ENCODE measurements around the gene HOXA3. TPM values are rescaled to one million over a fixed set of nuclear protein-coding genes. Genes with fewer than 3 reads are reported as not detected.

HOXA3 gene
- total RNA-seq, 1 experiment from 2014 or later: 30.2 TPM

DNA sequence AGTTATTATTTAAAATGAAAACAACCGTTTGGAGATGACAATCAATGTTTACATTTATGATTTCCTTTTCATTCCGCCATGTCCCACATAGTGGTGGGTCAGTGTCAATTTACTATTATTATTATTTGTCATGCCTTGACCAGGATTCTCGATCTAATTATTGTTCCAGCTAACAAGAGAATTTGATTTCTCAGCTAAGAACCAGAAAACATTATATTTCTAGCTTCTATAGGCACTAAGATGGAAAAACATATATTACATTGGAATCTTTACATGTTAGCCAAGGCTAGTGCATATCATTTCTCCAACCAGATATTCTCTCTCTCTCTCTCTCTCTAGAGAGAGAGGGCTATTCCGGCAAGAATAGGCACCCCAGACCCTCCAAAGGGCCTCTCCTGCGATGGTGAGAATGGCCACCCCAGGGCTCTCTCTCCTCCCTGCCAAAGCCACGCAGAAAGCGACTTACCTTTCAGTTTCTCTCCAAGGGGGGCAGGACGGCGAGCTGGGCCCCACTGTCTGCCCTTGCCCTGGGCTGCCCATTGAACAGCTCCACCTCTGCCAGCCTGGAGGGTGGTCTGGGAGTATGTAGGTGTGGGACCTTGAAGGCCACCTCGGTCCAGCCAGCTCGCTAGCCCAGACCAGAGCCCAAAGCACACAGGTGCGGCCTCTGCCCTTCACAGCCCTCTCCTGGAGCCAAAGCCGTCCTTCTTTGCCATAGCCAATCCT is 2.4 kb downstream of the HOXA3 start:
- ATAC-seq (peak; percentile 72), DNase-seq (ENCODE audit: low read depth, low spot score) (no peak)
- intact Hi-C loops (cut with micrococcal nuclease; ENCODE audit: unreplicated experiment) (no loop called here), in situ Hi-C loops (cut with HindIII; ENCODE audit: low pct_unique_long_range_greater_than_20kb, low sequenced_read_pairs) (no loop called here)
- no peak for TF ChIP-seq SIN3A (IDR thresholded peaks at IDR 0.05; ENCODE audit: borderline replicate concordance, insufficient read depth, low read depth, low read length)
- TF ChIP-seq, protein P1, sequence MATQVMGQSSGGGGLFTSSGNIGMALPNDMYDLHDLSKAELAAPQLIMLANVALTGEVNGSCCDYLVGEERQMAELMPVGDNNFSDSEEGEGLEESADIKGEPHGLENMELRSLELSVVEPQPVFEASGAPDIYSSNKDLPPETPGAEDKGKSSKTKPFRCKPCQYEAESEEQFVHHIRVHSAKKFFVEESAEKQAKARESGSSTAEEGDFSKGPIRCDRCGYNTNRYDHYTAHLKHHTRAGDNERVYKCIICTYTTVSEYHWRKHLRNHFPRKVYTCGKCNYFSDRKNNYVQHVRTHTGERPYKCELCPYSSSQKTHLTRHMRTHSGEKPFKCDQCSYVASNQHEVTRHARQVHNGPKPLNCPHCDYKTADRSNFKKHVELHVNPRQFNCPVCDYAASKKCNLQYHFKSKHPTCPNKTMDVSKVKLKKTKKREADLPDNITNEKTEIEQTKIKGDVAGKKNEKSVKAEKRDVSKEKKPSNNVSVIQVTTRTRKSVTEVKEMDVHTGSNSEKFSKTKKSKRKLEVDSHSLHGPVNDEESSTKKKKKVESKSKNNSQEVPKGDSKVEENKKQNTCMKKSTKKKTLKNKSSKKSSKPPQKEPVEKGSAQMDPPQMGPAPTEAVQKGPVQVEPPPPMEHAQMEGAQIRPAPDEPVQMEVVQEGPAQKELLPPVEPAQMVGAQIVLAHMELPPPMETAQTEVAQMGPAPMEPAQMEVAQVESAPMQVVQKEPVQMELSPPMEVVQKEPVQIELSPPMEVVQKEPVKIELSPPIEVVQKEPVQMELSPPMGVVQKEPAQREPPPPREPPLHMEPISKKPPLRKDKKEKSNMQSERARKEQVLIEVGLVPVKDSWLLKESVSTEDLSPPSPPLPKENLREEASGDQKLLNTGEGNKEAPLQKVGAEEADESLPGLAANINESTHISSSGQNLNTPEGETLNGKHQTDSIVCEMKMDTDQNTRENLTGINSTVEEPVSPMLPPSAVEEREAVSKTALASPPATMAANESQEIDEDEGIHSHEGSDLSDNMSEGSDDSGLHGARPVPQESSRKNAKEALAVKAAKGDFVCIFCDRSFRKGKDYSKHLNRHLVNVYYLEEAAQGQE (IDR thresholded peaks at IDR 0.05; ENCODE audit: insufficient read depth in 1 of 2, low read depth in 2 of 2, low read length in 1 of 2): no peak
- no peak for TF ChIP-seq POLR2AphosphoS5 (IDR thresholded peaks at IDR 0.05; ENCODE audit: low read depth, low read length)
- no peak for TF ChIP-seq CTCF (IDR thresholded peaks at IDR 0.05)
- TF ChIP-seq TCF7L2 (IDR thresholded peaks at IDR 0.05; ENCODE audit: low read depth, low read length): no peak
- Histone ChIP-seq H3K9me3 (ENCODE audit: control insufficient read depth, insufficient read depth, low read depth, low read length) (no peaks in the 10 kb centered on the region), H3K4me3 (ENCODE audit: low read depth in 2 of 2, low read length in 2 of 2) (peak overlapping the region; percentile 57 to 83), H3K4me1 (ENCODE audit: control insufficient read depth, insufficient read depth, low read length) (peaks cover 20% of the 10 kb centered on the region), H3K27me3 (ENCODE audit: control insufficient read depth, insufficient read depth, low read length) (no peaks in the 10 kb centered on the region), H3K36me3 (ENCODE audit: control insufficient read depth, insufficient read depth, low read length) (no peaks in the 10 kb centered on the region), H3K27ac (ENCODE audit: low read length) (peak overlapping the region; percentile 89)
- CTCF ChIA-PET: interaction anchor here (0.8 to 3.4 kb wide), 3 partner anchors 11 to 442 kb away, joined by 4 to 24 read pairs (median 4); no protein-coding TSS in a partner anchor
- BruUV-seq (replicated peaks): no TSS peak
- POLR2A ChIA-PET: no interaction called here

- H3K36me3 ChIP-seq (ENCODE audit: control insufficient read depth, insufficient read depth, low read length): no peaks in the 10 kb centered on the region
- POLR2A ChIA-PET: no interaction called here
- BruUV-seq (replicated peaks): no TSS peak
- no peak for ATAC-seq
- TF ChIP-seq TCF7L2 (IDR thresholded peaks at IDR 0.05; ENCODE audit: low read depth, low read length) (0 out of 2 replicates have a peak, but pooled peaks have one; percentile 43), SIN3A (IDR thresholded peaks at IDR 0.05; ENCODE audit: borderline replicate concordance, insufficient read depth, low read depth, low read length) (no peak)
- intact Hi-C loops (cut with micrococcal nuclease; ENCODE audit: unreplicated experiment) (no loop called here), in situ Hi-C loops (cut with HindIII; ENCODE audit: low pct_unique_long_range_greater_than_20kb, low sequenced_read_pairs) (no loop called here)
- H3K27ac ChIP-seq (ENCODE audit: low read length): peak overlapping the region; percentile 89
- DNase-seq (ENCODE audit: low read depth, low spot score): no peak
- peak overlapping the region; percentile 57 to 83 for H3K4me3 ChIP-seq (ENCODE audit: low read depth in 2 of 2, low read length in 2 of 2)
- no peaks in the 10 kb centered on the region for H3K27me3 ChIP-seq (ENCODE audit: control insufficient read depth, insufficient read depth, low read length)
- H3K9me3 ChIP-seq (ENCODE audit: control insufficient read depth, insufficient read depth, low read depth, low read length): no peaks in the 10 kb centered on the region
- CTCF ChIA-PET: interaction anchor here (0.5 to 3.4 kb wide), 2 partner anchors 12 to 14 kb away, joined by 3 to 24 read pairs; no protein-coding TSS in a partner anchor
- H3K4me1 ChIP-seq (ENCODE audit: control insufficient read depth, insufficient read depth, low read length): peaks cover 20% of the 10 kb centered on the region
Observed at GRCh38 chr7:27148756-27149641, 3.4 kb downstream of the HOXA3 start.
